ENCODE results near the gene COMT.

DNA sequence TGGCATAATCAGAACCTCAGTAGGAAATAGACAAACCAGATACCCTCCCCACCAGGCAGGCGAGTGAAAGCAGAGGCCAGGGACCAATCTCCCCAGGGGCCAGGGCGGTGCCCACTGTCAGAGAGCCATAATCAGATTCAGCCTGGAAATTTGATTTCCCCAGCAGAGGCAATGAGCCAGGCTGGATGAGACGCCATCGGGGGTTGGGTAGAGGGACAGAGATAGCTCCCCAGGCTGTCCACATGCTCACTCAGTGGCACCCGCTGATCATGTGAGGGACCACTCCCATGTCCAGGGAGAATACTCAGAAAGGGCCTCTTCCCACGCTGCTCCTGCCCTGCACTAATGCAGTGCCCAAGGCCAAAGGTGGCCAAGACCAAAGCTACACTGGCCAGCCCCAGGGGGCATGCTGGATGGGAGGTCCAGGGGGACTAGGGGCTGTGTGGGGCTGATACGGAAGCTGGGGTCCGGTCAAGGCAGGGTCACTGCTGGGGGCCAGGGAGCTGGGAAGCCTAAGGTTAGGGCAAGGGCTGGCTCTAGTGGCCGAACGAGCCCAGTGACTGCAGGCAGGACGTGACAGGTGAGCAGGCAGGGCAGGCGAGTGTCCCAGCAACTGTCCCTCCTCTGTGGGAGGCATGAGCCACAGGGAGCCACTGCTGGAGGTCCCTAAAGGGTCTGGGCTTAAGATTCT, 55.3 kb downstream of the COMT start:
- no peak for TF ChIP-seq POLR2A (IDR thresholded peaks at IDR 0.05)
- TF ChIP-seq, protein P1, sequence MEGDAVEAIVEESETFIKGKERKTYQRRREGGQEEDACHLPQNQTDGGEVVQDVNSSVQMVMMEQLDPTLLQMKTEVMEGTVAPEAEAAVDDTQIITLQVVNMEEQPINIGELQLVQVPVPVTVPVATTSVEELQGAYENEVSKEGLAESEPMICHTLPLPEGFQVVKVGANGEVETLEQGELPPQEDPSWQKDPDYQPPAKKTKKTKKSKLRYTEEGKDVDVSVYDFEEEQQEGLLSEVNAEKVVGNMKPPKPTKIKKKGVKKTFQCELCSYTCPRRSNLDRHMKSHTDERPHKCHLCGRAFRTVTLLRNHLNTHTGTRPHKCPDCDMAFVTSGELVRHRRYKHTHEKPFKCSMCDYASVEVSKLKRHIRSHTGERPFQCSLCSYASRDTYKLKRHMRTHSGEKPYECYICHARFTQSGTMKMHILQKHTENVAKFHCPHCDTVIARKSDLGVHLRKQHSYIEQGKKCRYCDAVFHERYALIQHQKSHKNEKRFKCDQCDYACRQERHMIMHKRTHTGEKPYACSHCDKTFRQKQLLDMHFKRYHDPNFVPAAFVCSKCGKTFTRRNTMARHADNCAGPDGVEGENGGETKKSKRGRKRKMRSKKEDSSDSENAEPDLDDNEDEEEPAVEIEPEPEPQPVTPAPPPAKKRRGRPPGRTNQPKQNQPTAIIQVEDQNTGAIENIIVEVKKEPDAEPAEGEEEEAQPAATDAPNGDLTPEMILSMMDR (IDR thresholded peaks at IDR 0.05) = no peak
